GM12878 (cell line): ENCODE results near the gene TOM1L2.

Experiments used
- ATF7 ChIP-seq: fragments of 450-650 bp; IDR thresholded peaks from 2 replicates; pipeline ENCODE4 v1.6.1; 2016; ENCODE audit warnings: low read depth, mild to moderate bottlenecking
- BACH1 ChIP-seq: fragments of 450-650 bp; IDR thresholded peaks from 2 replicates; pipeline ENCODE4 v1.6.1; 2017; ENCODE audit warnings: mild to moderate bottlenecking, borderline replicate concordance
- EZH2 ChIP-seq: IDR thresholded peaks from 2 replicates; pipeline ENCODE4 v1.6.1; 2012; ENCODE audit warnings: low read depth, mild to moderate bottlenecking, control low read depth, inconsistent platforms, low read length, borderline replicate concordance; ENCODE audit not compliant: control insufficient read depth
- GABPA ChIP-seq: IDR thresholded peaks from 2 replicates; pipeline ENCODE4 v1.6.1; 2014; ENCODE audit warnings: antibody characterized with exemption, low read depth, mild to moderate bottlenecking, inconsistent platforms
- GATAD2B ChIP-seq: fragments of 450-650 bp; conservative IDR thresholded peaks from 2 replicates; pipeline ENCODE4 v1.6.1; 2017; ENCODE audit warnings: low read depth, mild to moderate bottlenecking, moderate library complexity
- HCFC1 ChIP-seq: fragments of 150-350 bp; IDR thresholded peaks from 2 replicates; pipeline ENCODE4 v1.6.1; 2014; ENCODE audit warnings: low read length
- MTA3 ChIP-seq: IDR thresholded peaks from 2 replicates; pipeline ENCODE4 v1.6.1; 2012; ENCODE audit warnings: low read length, inconsistent platforms, borderline replicate concordance
- MYC ChIP-seq: IDR thresholded peaks from 2 replicates; pipeline ENCODE4 v1.6.1; 2011; ENCODE audit warnings: mild to moderate bottlenecking, low read length, moderate library complexity, inconsistent platforms; ENCODE audit not compliant: insufficient read depth, insufficient replicate concordance, insufficient read length, severe bottlenecking
- NR2C1 ChIP-seq: fragments of 450-650 bp; IDR thresholded peaks from 2 replicates; pipeline ENCODE4 v1.6.1; 2017; ENCODE audit warnings: antibody characterized with exemption, mild to moderate bottlenecking, moderate library complexity
- POLR2AphosphoS5 ChIP-seq: IDR thresholded peaks from 2 replicates; pipeline ENCODE4 v1.6.1; 2011; ENCODE audit warnings: mild to moderate bottlenecking, low read length, inconsistent platforms
- SMC3 ChIP-seq: IDR thresholded peaks from 2 replicates; pipeline ENCODE4 v1.6.1; 2011; ENCODE audit warnings: low read length, improper control_type of control experiment, borderline replicate concordance
- TF ChIP-seq, protein P1 (sequence below), 3 experiments: IDR thresholded peaks in 2 of 3; conservative IDR thresholded peaks in 1 of 3; 2 replicates each; pipeline ENCODE4 v1.5.1; 2011; ENCODE audit warnings: low read depth in 3 of 3, low read length in 3 of 3, mild to moderate bottlenecking in 3 of 3, control low read depth in 2 of 3, moderate library complexity in 2 of 3, inconsistent platforms in 1 of 3, mixed read lengths in 1 of 3; ENCODE audit not compliant: control insufficient read depth in 2 of 3, insufficient read depth in 1 of 3; ENCODE audit errors: extremely low read depth in 1 of 3

DNA sequence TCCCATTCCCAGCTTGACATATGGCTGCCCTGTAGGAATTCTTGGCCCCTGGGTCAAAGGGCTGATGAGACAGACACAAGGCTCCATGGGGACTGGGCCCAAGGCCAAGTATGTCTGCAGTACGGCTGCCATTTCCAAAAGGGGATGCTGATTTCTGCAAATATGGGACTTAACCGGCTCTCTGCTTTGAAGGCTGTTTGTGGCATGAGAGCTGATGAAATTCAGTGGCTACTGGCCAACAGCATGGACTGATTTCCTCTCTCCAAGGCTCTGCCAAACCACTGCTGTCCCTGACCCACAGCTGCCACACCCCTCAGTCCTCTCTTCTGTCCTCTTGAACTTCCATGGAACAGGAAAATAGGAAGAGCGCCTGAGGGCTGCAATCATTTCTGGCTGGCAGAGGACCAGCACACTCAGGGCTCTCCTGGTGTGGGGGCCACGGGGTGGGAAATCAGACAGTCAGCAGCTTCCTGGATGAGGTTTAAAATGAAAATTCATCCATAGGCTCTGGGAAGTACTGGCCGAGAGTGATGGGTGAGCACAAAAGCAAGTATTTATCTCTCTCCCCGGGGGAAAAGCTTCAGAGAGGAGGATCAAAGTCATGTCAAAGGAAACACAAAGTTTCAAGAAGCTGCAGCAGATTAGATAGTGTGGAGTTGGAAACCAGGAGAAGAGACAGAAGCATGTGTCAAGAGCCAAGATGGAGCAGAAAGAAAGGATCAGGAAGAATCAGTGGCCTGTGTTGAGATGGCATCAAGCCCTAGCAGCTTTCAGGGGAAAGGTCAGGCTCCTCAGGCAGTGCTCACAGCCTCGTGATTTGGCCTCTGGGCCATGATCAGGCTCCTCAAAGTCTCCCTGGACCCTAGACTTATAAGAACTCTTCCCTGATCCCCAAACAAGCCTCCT is 71.3 kb downstream of the TOM1L2 start:
- TF ChIP-seq GATAD2B (no peak), GABPA (no peak), EZH2 (no peak), POLR2AphosphoS5 (no peak), MTA3 (no peak), SMC3 (no peak), NR2C1 (no peak), HCFC1 (no peak), BACH1 (no peak), MYC (no peak), ATF7 (no peak)
- TF ChIP-seq, protein P1, sequence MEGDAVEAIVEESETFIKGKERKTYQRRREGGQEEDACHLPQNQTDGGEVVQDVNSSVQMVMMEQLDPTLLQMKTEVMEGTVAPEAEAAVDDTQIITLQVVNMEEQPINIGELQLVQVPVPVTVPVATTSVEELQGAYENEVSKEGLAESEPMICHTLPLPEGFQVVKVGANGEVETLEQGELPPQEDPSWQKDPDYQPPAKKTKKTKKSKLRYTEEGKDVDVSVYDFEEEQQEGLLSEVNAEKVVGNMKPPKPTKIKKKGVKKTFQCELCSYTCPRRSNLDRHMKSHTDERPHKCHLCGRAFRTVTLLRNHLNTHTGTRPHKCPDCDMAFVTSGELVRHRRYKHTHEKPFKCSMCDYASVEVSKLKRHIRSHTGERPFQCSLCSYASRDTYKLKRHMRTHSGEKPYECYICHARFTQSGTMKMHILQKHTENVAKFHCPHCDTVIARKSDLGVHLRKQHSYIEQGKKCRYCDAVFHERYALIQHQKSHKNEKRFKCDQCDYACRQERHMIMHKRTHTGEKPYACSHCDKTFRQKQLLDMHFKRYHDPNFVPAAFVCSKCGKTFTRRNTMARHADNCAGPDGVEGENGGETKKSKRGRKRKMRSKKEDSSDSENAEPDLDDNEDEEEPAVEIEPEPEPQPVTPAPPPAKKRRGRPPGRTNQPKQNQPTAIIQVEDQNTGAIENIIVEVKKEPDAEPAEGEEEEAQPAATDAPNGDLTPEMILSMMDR (IDR thresholded peaks at IDR 0.05 in 2 of 3, conservative IDR thresholded peaks at IDR 0.05 in 1 of 3; ENCODE audit: control insufficient read depth in 2 of 3, extremely low read depth in 1 of 3, insufficient read depth in 1 of 3, low read depth in 3 of 3, low read length in 3 of 3) = no peak
